ENCODE data around the gene EYA2. TPM values are rescaled to one million over a fixed set of nuclear protein-coding genes. Genes with fewer than 3 reads are reported as not detected.

EYA2 gene
- total and polyA plus RNA-seq, 2 of the 4 experiments (the other 2 are of a cell fraction): 2.3 to 5.4 TPM

- Histone ChIP-seq H3K23ac (ENCODE audit: low read depth, low read length) (no peak overlapping the region), H3K4me1 (ENCODE audit: control insufficient read depth, insufficient read depth, low read length) (no peaks in the 10 kb centered on the region; the same call in 1 of the 2 replicates), H3K14ac (replicated peaks; ENCODE audit: low read depth, low read length) (no peak overlapping the region), H3K79me1 (ENCODE audit: low read depth in 1 of 2, low read length in 2 of 2) (no peaks in the 10 kb centered on the region), H2BK5ac (ENCODE audit: low read depth, low read length, poor library complexity, severe bottlenecking) (no peak overlapping the region), H3K18ac (ENCODE audit: low read depth, low read length) (no peak overlapping the region), H4K20me1 (ENCODE audit: insufficient read depth, low read length) (no peaks in the 10 kb centered on the region), H2BK20ac (ENCODE audit: low read depth, low read length) (no peak overlapping the region), H3K56ac (ENCODE audit: extremely low read depth, insufficient read depth, low read length) (no peak overlapping the region), H2AK9ac (replicated peaks; ENCODE audit: low read depth, low read length, poor library complexity) (no peak overlapping the region), H2BK120ac (ENCODE audit: low read depth, low read length) (no peak overlapping the region), H3K27me3 (ENCODE audit: control insufficient read depth, insufficient read depth, low read length) (no peaks in the 10 kb centered on the region), H3K4me2 (ENCODE audit: low read depth, low read length) (no peak overlapping the region), H3K27ac (ENCODE audit: insufficient read depth, low read length) (no peak overlapping the region), H4K91ac (ENCODE audit: insufficient read depth, low read depth, low read length) (no peak overlapping the region), H2BK15ac (ENCODE audit: low read depth, low read length) (no peak overlapping the region), H4K5ac (ENCODE audit: low read depth, low read length) (no peak overlapping the region), H3K36me3 (ENCODE audit: control insufficient read depth, insufficient read depth, low read length) (0 out of 2 replicates have a peak, but pooled peaks cover 2% of the 10 kb centered on the region), H3K9ac (ENCODE audit: low read depth, low read length) (no peak overlapping the region), H2AK5ac (ENCODE audit: low read depth, low read length) (no peak overlapping the region), H3K4me3 (ENCODE audit: insufficient read depth, low read depth, low read length) (no peak overlapping the region), H3K9me3 (ENCODE audit: control insufficient read depth, insufficient read depth, low read length) (no peaks in the 10 kb centered on the region), H2AFZ (replicated peaks; ENCODE audit: low read length, poor library complexity) (no peak overlapping the region), H3K9me1 (ENCODE audit: insufficient read depth, low read length) (no peaks in the 10 kb centered on the region), H4K8ac (ENCODE audit: low read depth in 2 of 2, low read length in 2 of 2) (no peak overlapping the region), H3K4ac (ENCODE audit: low read depth, low read length) (no peak overlapping the region)
- no peak for ATAC-seq (ENCODE audit: low read depth)
- intact Hi-C loops (cut with micrococcal nuclease) (no loop called here), dilution Hi-C loops (cut with HindIII; ENCODE audit: low sequenced_read_pairs, unreplicated experiment) (no loop called here), in situ Hi-C loops (cut with MboI; ENCODE audit: low sequenced_read_pairs) (no loop called here)
- CTCF ChIA-PET: no interaction called here
- no peak for TF ChIP-seq CEBPB (IDR thresholded peaks at IDR 0.05; ENCODE audit: low read depth, low read length)
- no peak for TF ChIP-seq BHLHE40 (IDR thresholded peaks at IDR 0.05; ENCODE audit: low read depth, low read length)
- no peak for TF ChIP-seq RFX5 (IDR thresholded peaks at IDR 0.05; ENCODE audit: low read depth, low read length)
- no peak for TF ChIP-seq MXI1 (IDR thresholded peaks at IDR 0.05; ENCODE audit: borderline replicate concordance, low read depth, low read length)
- no peak for TF ChIP-seq ELK1 (IDR thresholded peaks at IDR 0.05; ENCODE audit: borderline replicate concordance, low read depth, low read length)
- TF ChIP-seq RCOR1 (IDR thresholded peaks at IDR 0.05; ENCODE audit: insufficient replicate concordance, low read length): no peak
- TF ChIP-seq FOS (IDR thresholded peaks at IDR 0.05; ENCODE audit: low read depth, low read length): no peak
- TF ChIP-seq MAFK (IDR thresholded peaks at IDR 0.05; ENCODE audit: low read depth, low read length): no peak
- TF ChIP-seq, protein P1, sequence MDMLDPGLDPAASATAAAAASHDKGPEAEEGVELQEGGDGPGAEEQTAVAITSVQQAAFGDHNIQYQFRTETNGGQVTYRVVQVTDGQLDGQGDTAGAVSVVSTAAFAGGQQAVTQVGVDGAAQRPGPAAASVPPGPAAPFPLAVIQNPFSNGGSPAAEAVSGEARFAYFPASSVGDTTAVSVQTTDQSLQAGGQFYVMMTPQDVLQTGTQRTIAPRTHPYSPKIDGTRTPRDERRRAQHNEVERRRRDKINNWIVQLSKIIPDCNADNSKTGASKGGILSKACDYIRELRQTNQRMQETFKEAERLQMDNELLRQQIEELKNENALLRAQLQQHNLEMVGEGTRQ (IDR thresholded peaks at IDR 0.05; ENCODE audit: low read depth, low read length): no peak
- no peak for TF ChIP-seq POLR2A (IDR thresholded peaks at IDR 0.05; ENCODE audit: low read depth, low read length)
- TF ChIP-seq NFE2L2 (IDR thresholded peaks at IDR 0.05; ENCODE audit: low read depth, low read length): no peak
- TF ChIP-seq RAD21 (IDR thresholded peaks at IDR 0.05; ENCODE audit: low read length): no peak
- TF ChIP-seq CTCF (conservative IDR thresholded peaks at IDR 0.05; ENCODE audit: low read depth, low read length): no peak
- TF ChIP-seq CHD1 (IDR thresholded peaks at IDR 0.05; ENCODE audit: low read depth, low read length): no peak
- no peak for TF ChIP-seq MAZ (IDR thresholded peaks at IDR 0.05; ENCODE audit: borderline replicate concordance, low read depth, low read length)
- TF ChIP-seq SMC3 (IDR thresholded peaks at IDR 0.05; ENCODE audit: low read depth, low read length): no peak
- no CpG with 5 or more reads among the region's 2 CpGs for WGBS, 2 experiments (ENCODE audit: extremely low coverage in 2 of 2, insufficient read length in 1 of 2)
- POLR2A ChIA-PET (ENCODE audit: unreplicated experiment): no interaction called here
- no TSS peak for BruUV-seq (replicated peaks)
- no peak for DNase-seq
Observed at GRCh38 chr20:46992640-46993035, 98.0 kb downstream of the EYA2 start.

Data from IMR-90 (cell line).